Stimulated activated effector memory CD8-positive, alpha-beta T cell treated with anti-CD3 and anti-CD28 coated beads, Interleukin-12 subunit alpha, Interleukin-12 subunit beta, amount 100 ng/mL, for 72 hours (primary cell): ENCODE results near the gene NUDT3.

Experiments
- ATAC-seq: fragments of 150-1000 bp; cut with Tn5 transposase; 2 replicates; pipeline ENCODE4 v1.10.0; 2021
- DNase-seq, 2 donors: peaks; one replicate each; pipeline ENCODE4 v3.0.0; 2021 to 2022; ENCODE audit warnings: low spot score in 2 of 2
- H3K27ac Mint-ChIP-seq: one replicate; pipeline ENCODE4 v1.8.0; 2022; ENCODE audit warnings: mild to moderate bottlenecking, mixed read lengths
- H3K36me3 Mint-ChIP-seq: one replicate; pipeline ENCODE4 v1.8.0; 2022; ENCODE audit warnings: mild to moderate bottlenecking, mixed read lengths
- H3K4me1 Mint-ChIP-seq: one replicate; pipeline ENCODE4 v1.8.0; 2022; ENCODE audit warnings: mixed read lengths
- H3K4me3 Mint-ChIP-seq: one replicate; pipeline ENCODE4 v1.8.0; 2022; ENCODE audit warnings: mild to moderate bottlenecking, mixed read lengths
- H3K9me3 Mint-ChIP-seq: one replicate; pipeline ENCODE4 v1.8.0; 2022; ENCODE audit warnings: mixed read lengths

The NUDT3 gene

DNA sequence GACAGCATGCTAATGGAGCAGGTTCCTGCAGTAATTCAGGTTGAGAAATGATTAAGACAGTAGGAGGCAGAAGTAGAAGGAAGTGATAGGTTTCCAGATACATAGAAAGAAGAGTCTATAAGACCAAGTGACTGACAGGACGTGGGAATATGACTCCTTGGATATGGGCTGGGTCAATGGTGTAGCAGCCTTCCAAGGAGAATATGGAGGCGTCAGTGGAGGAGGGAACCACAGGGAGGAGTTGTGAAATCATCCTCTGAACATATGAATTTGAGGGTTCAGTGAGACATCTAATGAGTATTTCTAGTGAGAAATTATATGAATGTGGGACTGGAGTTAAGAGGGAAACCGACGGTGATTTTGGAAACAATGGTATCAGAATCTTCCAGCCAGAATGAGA, 43.3 kb downstream of the NUDT3 start:
- no peak for DNase-seq
- Mint-ChIP-seq H3K36me3 (no peaks in the 10 kb centered on the region), H3K4me1 (peaks cover 11% of the 10 kb centered on the region), H3K27ac (no peak overlapping the region), H3K4me3 (no peak overlapping the region), H3K9me3 (no peaks in the 10 kb centered on the region)
- no peak for ATAC-seq

DNA sequence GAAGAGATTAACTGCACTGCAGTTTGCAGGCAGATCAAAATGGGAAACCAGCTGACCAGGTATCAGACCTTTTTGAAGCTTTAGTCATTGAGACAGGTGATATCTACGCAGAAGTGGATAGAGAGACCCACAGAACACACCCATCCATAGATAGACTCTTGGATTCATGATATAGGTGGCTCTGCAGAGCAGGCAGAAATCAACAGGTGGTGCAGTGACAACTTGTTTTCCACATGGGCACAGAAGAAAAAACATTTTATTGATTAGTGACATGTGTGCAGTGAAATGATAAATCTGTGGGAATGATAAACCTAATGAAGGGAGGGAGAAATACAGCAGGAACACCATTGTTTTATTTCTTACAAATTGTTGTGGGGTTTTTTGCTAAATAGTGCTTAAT, 45.2 kb downstream of the NUDT3 start:
- no peaks in the 10 kb centered on the region for H3K9me3 Mint-ChIP-seq

DNA sequence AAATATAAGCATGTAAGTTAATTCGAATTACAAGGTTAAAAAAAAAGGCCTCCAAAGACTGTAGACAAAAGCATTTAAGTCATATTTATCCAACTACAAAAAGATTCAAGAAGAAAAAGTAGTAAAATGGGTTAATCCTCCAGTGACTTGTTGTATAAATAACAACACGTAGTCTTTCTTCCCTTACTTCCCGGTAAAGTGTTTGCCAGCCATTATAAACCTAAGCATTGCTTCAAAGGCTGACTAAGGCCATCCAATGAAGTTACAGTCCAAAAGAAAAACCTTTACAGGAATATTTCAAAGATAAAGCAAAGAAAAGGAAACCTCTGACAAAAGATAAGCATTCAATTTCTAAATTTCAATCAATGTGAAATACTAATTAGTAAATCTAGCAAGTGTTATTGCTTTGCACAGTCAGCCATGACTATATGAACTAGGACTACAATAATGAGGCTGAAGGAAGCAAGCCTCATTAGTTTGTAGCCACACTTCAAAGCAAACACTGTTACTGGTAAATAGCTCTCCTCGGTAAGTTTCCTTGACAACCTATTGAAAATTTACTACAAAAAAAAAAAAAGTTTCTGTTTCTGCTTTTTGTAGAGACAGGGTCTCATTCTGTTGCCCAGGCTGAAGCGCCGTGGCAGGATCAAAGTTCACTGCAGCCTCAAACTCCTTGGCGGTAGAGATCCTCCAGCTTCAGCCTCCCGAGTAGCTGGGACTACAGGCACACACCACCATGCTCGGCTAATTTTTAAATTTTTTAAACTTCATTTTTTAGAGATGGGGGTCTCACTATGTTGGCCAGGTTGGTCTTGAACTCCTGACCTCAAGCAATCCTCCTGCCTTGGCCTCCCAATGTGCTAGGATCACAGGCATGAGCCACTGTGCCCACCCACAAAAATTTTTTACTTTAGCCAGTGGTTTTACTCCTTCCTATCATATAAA, 46.0 kb downstream of the NUDT3 start:
- DNase-seq: no peak
- peaks cover 27% of the 10 kb centered on the region for H3K4me1 Mint-ChIP-seq
- no peak overlapping the region for H3K4me3 Mint-ChIP-seq
- no peak for ATAC-seq
- no peak overlapping the region for H3K27ac Mint-ChIP-seq
- H3K36me3 Mint-ChIP-seq: no peaks in the 10 kb centered on the region
- H3K9me3 Mint-ChIP-seq: no peaks in the 10 kb centered on the region

More for the DNA sequence above, 45.2 kb downstream of the NUDT3 start:
- Mint-ChIP-seq H3K27ac (no peak overlapping the region), H3K36me3 (no peaks in the 10 kb centered on the region), H3K4me1 (peaks cover 27% of the 10 kb centered on the region), H3K4me3 (no peak overlapping the region)
- DNase-seq: no peak
- no peak for ATAC-seq

DNA sequence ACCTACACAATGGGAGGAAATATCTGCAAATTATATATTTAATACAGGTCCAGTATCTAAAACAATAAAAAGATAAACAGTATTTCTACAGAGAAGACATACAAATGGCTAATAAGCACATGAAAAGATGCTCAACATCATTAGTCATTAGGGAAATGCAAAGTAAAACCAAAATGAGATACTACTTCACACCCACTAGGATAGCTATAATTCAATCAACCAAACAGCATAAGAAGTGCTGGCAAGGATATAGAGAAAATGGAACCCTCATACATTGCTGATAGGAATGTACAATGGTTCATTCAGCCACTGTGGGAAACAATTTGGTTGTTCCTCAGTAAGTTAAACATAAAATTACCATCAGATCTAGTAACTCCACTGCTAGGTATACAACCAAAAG, 48.7 kb downstream of the NUDT3 start:
- DNase-seq (no peak), ATAC-seq (peak; percentile 48)
- H3K36me3 Mint-ChIP-seq: peaks cover 7% of the 10 kb centered on the region
- no peaks in the 10 kb centered on the region for H3K9me3 Mint-ChIP-seq
- H3K4me1 Mint-ChIP-seq: peaks cover 22% of the 10 kb centered on the region
- no peak overlapping the region for H3K27ac Mint-ChIP-seq
- no peak overlapping the region for H3K4me3 Mint-ChIP-seq

DNA sequence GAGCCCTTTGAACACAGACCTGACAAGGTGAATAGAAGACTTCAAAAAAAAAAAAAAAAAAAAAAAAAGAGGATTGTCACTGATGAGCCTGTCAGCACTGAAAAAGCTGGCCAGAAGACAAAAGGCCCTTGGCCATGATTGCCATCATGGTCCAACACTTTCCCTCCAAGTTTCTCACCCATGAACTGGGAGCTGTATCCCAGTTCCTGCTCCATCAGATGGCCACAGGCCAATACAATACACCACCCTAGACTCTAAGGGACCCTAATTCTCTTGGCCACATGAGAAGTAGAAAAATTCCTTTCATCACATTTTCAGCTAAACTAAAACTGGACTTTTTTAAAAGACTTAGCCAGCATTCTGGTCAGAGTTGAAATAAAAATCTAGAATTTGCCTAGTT, 50.2 kb downstream of the NUDT3 start:
- peaks cover 7% of the 10 kb centered on the region for H3K36me3 Mint-ChIP-seq
- no peak overlapping the region for H3K27ac Mint-ChIP-seq
- ATAC-seq: no peak
- peaks cover 37% of the 10 kb centered on the region for H3K4me1 Mint-ChIP-seq
- H3K4me3 Mint-ChIP-seq: no peak overlapping the region
- no peaks in the 10 kb centered on the region for H3K9me3 Mint-ChIP-seq
- DNase-seq: no peak

DNA sequence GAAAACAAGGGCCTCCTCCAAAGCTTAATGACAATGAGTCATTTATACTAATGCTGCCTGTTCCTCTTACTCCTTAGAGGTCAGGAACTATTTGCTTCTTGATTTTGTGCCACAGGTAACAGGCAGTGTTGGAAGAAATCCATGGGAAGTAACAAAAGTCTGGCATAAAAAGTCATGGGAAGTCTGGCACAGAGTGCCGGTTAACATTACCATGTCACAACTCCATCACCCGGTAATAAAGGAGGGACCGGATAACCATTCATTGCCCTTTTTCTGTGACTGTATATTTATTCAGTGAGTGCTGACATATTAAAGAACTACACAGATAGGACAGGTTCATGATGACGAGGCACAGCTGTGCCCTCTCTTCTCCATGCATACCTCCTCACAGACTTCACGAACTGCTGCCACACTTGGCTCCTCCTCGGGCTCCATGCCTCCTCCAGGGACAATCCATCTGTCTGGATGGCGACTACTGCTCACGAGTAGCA, 50.9 kb downstream of the NUDT3 start:
- DNase-seq: no peak
- peaks cover 7% of the 10 kb centered on the region for H3K36me3 Mint-ChIP-seq
- no peak for ATAC-seq
- H3K4me1 Mint-ChIP-seq: peaks cover 37% of the 10 kb centered on the region
- H3K4me3 Mint-ChIP-seq: no peak overlapping the region
- no peak overlapping the region for H3K27ac Mint-ChIP-seq
- H3K9me3 Mint-ChIP-seq: no peaks in the 10 kb centered on the region

DNA sequence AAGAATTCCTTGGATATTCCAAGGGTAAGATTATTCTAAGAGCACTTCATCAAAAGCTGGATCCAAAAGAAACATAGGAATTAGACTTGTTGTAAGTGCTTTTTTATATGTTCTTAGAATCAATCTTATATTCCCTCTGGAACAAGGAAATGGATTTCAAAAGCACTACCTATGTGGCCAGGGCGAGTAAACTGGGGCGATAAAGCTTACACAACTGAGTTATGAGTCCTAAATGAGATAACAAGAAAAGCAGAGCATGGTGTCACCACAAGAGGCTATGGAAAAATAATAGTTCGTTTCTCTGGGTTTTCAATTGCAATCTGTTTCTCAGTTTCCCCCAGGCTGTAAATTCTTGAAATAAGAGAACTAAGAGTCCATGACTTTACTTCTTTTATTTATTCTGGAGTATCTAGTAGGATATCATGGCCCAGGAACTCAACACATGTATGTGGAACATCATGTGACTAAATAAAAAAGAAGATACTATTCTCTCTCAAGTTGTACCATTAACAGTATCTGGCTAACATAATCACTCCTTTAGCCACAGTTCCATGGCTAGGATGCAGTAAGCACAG, 51.5 kb downstream of the NUDT3 start:
- no peak for DNase-seq
- Mint-ChIP-seq H3K36me3 (peaks cover 7% of the 10 kb centered on the region), H3K4me3 (no peak overlapping the region), H3K9me3 (no peaks in the 10 kb centered on the region), H3K27ac (peak overlapping the region; percentile 6), H3K4me1 (peaks cover 37% of the 10 kb centered on the region)
- ATAC-seq: no peak

DNA sequence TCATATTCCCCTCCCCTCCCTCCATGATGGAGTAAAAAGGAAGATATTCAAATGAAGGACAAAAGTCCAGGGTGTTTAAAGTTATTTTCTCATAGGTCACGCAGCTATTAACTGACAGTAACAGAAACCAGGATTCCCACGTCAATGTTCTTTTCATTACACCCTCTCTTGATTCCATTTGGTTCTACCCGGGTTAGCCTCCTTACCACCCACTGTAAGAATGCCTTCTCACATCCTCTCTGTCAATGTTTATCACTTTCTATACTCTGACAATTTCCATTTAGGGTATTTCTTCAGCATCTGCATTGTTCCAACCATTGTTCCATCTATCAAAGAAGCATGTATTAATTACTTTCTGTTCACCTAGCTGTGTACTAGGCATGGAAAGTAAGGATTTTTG, 52.1 kb downstream of the NUDT3 start:
- Mint-ChIP-seq H3K4me1 (peaks cover 37% of the 10 kb centered on the region), H3K4me3 (no peak overlapping the region), H3K36me3 (peaks cover 7% of the 10 kb centered on the region), H3K27ac (peak overlapping the region; percentile 6), H3K9me3 (no peaks in the 10 kb centered on the region)
- DNase-seq: no peak
- ATAC-seq: no peak

DNA sequence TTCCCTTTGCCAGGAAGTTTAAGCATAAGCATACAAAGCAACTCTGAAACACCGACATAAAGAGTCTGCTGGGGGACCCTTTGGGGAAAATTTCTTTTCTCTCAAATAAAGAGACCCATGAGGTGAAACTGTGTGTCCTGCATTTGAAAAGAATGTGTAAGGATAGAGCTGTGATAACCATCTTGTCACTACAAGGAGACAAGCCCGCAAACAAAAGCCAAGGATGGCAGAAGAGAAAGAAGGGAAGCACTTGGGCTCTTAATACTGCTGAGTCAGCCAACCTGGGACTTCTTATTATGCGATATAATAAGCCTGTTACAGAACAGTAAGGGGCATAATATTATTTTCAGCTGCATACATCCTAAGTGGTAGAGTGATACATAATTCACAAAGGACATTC, 52.5 kb downstream of the NUDT3 start:
- H3K27ac Mint-ChIP-seq: no peak overlapping the region
- H3K4me1 Mint-ChIP-seq: peaks cover 37% of the 10 kb centered on the region
- H3K9me3 Mint-ChIP-seq: no peaks in the 10 kb centered on the region
- H3K4me3 Mint-ChIP-seq: no peak overlapping the region
- ATAC-seq (no peak), DNase-seq (no peak)
- H3K36me3 Mint-ChIP-seq: peaks cover 7% of the 10 kb centered on the region

DNA sequence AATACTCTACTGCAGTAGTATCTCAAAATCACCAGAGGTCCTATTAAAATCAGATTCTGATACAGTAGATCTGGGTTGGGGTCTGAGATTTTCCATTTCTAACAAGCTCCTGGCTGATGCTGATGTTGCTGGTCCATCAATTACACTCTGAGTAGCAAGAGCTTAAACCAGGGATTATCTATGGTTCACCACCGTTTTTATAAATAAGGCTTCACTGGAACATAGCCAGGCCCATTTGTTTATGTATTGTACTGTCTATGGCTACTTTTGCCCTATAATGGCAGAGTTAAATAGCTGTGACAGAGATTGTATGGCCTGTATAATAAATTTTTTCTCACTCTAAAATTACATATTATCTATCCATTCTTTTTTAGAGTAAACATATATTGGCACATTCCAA, 53.0 kb downstream of the NUDT3 start:
- Mint-ChIP-seq H3K9me3 (no peaks in the 10 kb centered on the region), H3K4me1 (peaks cover 36% of the 10 kb centered on the region), H3K27ac (no peak overlapping the region), H3K36me3 (peaks cover 7% of the 10 kb centered on the region), H3K4me3 (no peak overlapping the region)
- no peak for ATAC-seq
- DNase-seq: no peak

DNA sequence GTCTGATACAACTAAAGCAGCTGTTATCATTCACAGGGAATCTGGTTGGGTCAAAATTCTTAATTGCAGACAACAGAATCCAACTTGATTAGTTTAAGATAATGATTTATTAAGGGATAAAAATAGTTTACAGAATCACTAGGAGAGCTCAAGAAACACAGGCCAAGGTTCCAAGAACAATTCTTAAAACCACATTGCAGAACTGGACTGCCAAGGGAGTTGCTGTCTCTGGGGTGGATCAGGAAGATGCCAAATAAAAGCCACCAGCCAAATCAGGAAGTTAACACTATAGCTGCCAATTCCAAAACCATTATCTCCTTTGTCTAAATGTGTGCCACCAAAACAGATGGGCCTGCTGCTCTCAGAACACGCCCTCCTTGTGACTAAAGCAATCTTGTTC, 53.7 kb downstream of the NUDT3 start:
- Mint-ChIP-seq H3K4me3 (no peak overlapping the region), H3K4me1 (peaks cover 30% of the 10 kb centered on the region), H3K9me3 (no peaks in the 10 kb centered on the region), H3K36me3 (peaks cover 7% of the 10 kb centered on the region), H3K27ac (no peak overlapping the region)
- ATAC-seq (no peak), DNase-seq (no peak)

DNA sequence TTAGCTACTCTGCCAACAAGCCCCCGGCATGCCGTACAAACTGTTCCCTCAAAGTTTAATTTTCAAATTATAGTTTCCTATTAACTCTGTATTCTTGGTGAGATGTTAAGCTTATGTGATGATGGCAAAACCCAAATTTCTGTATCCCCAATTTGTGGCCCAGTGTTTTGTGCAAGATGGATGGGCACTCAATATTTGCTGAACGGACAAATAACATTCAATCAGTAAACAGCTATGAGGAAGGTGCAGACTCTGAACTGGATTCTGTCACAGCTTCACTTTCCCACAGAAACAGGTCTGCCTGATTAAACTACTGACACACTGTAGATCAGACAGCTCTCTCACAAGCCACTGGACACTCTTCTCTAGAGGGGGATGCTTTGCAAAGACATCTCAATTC, 54.1 kb downstream of the NUDT3 start:
- no peaks in the 10 kb centered on the region for H3K9me3 Mint-ChIP-seq
- ATAC-seq (no peak), DNase-seq (no peak)
- peaks cover 25% of the 10 kb centered on the region for H3K4me1 Mint-ChIP-seq
- H3K27ac Mint-ChIP-seq: peak overlapping the region; percentile 32
- no peak overlapping the region for H3K4me3 Mint-ChIP-seq
- H3K36me3 Mint-ChIP-seq: peaks cover 7% of the 10 kb centered on the region

DNA sequence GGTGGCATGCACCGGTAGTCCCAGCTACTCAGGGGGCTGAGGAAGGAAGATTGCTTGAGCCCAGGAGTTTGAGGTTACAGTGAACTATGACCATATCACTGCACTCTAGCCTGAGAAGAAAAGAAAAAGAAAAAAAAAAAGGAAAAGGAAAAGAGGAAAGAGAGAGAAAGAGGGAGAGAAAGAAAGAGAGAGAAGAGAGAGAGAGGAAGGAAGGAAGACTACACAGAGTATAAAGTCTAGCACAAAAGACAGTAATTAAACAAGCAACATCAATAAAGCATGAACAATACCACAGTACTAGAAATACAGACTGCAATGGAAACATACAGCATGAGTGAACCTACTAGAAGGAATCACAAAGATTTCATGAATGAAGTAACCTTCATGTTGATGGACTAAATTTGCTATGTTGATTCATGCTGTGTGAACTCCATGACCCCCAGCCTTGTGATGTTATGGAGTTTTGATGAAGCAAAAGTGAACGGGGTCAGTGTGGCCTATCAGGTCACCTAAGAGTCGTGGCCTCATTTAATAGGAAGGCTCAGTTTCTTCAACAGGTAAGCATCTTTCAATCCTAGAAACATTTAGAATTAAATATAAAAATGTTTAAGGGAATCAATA, 57.6 kb downstream of the NUDT3 start:
- Mint-ChIP-seq H3K4me3 (no peak overlapping the region), H3K27ac (no peak overlapping the region), H3K36me3 (peaks cover 9% of the 10 kb centered on the region), H3K4me1 (peaks cover 24% of the 10 kb centered on the region), H3K9me3 (no peaks in the 10 kb centered on the region)
- ATAC-seq: no peak
- no peak for DNase-seq

DNA sequence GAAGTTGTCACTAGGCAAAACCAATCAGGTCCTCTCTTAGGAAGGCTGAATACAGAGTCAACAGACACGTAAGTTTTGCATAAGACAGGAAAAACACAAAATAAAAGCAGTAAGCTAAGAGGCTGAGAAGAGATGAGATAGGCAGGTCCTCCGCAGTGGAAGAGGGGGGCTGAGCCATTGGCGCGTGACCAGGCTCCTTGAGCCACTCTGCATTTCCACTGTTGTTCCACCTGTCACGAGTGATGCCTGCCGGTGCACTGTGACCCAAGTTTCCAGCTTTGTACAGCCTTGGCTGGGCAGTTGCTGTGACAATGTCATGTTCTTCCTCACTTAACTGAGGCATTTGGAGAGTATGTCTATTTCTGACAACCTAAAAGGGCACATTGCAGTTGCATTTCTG, 58.6 kb downstream of the NUDT3 start:
- H3K36me3 Mint-ChIP-seq: peaks cover 9% of the 10 kb centered on the region
- DNase-seq (no peak), ATAC-seq (no peak)
- H3K9me3 Mint-ChIP-seq: no peaks in the 10 kb centered on the region
- peaks cover 22% of the 10 kb centered on the region for H3K4me1 Mint-ChIP-seq
- H3K27ac Mint-ChIP-seq: no peak overlapping the region
- no peak overlapping the region for H3K4me3 Mint-ChIP-seq

DNA sequence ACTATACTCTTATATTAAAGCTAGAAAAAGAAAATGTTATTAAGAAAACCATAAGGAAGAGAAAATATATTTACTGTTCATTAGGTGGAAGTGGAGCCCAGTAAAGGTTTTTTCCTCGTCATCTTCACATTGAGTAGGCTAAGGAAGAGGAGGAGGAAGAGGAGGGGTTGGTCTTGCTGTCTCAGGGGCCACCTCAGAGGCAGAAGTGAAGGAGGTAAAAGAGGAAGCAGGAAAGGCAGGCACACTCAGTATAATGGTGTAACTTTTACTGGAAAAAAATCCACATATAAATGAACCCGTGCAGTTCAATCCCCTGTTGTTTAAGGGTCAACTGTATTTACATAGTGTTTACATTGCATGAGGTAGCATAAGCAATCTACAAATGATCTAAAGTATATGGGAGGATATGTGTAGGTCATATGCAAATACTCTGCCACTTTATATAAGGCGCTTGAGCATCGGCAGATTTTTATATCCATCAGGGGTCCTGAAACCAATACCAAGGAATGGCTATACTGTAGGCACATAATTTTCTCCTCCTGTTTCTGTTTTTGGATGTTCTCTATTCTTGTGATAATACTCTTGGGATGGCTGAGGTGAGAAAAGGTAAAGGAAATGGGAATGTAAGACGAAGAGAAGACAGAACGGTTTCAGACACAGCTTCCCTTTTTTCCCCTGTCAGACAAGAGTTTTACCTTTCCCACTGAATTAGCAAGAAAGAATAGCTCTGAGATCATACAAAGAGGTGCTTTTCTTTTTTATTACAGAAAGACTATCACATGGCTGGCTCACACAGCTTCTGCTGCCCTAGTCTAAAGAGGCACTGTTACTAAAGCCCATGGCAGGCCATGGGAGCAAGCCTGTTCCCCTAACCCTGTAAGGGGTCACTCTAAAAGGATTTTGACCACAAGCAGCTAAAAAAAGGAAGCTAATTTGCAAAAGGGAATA, 59.9 kb downstream of the NUDT3 start:
- ATAC-seq: no peak
- Mint-ChIP-seq H3K27ac (peak overlapping the region; percentile 9), H3K4me3 (no peak overlapping the region), H3K9me3 (no peaks in the 10 kb centered on the region), H3K4me1 (peaks cover 9% of the 10 kb centered on the region), H3K36me3 (peaks cover 9% of the 10 kb centered on the region)
- DNase-seq: no peak
